CD4-positive, alpha-beta T cell (primary cell): ENCODE measurements around the gene CMTM6. TPM values are rescaled to one million over a fixed set of nuclear protein-coding genes. Genes with fewer than 3 reads are reported as not detected.

ENCODE experiments used
- ATAC-seq: fragments of 200-7000 bp; cut with Tn5 transposase; one replicate; pipeline ENCODE4 v1.10.0; 2022; ENCODE audit warnings: mild to moderate bottlenecking; ENCODE audit not compliant: poor library complexity
- CTCF ChIA-PET: fragments of 350-600 bp; sonication (Branson Sonifier 250); formaldehyde crosslinking; loops from one replicate; lab custom pipeline; 2021; ENCODE audit warnings: antibody characterized with exemption, inconsistent platforms; lab: Charles Lee
- POLR2A ChIA-PET: fragments of 350-600 bp; sonication (Branson Sonifier 250); formaldehyde crosslinking; loops from one replicate; lab custom pipeline; 2021; ENCODE audit warnings: antibody characterized with exemption, inconsistent platforms; lab: Charles Lee
- DNase-seq, 14 experiments: peaks; one replicate each; pipeline ENCODE4 v3.0.0-alpha.2; 2013 to 2020; ENCODE audit warnings: mixed read lengths in 2 of 14
- H3K27ac ChIP-seq, 2 donors: one replicate each; pipeline versions ENCODE4 v1.5.1 to v1.7.0; 2013; ENCODE audit warnings: low read length in 2 of 2, low read depth in 1 of 2, mild to moderate bottlenecking in 1 of 2
- H3K27me3 ChIP-seq, 2 experiments: 1 replicate in 1 of 2; 2 replicates in 1 of 2; pipeline versions ENCODE4 v1.6.1 to v1.7.0; 2013; ENCODE audit warnings: low read length in 2 of 2, control low read depth in 1 of 2, mild to moderate bottlenecking in 1 of 2, moderate library complexity in 1 of 2; ENCODE audit not compliant: insufficient read depth in 2 of 2, control insufficient read depth in 1 of 2
- H3K36me3 ChIP-seq: one replicate; pipeline ENCODE4 v1.6.1; 2013; ENCODE audit warnings: low read length, control low read depth; ENCODE audit not compliant: insufficient read depth
- H3K4me1 ChIP-seq: one replicate; pipeline ENCODE4 v1.6.1; 2013; ENCODE audit warnings: low read length, control low read depth; ENCODE audit not compliant: insufficient read depth
- H3K4me3 ChIP-seq: one replicate; pipeline ENCODE4 v1.5.1; 2013; ENCODE audit warnings: mild to moderate bottlenecking, low read length, moderate library complexity
- H3K9me3 ChIP-seq, 2 experiments: 1 replicate in 1 of 2; 2 replicates in 1 of 2; pipeline versions ENCODE4 v1.6.1 to v1.7.0; 2013; ENCODE audit warnings: low read length in 2 of 2, mild to moderate bottlenecking in 2 of 2, control low read depth in 1 of 2, moderate library complexity in 1 of 2; ENCODE audit not compliant: control insufficient read depth in 1 of 2, insufficient read depth in 1 of 2
- H3K27ac Mint-ChIP-seq: one replicate; pipeline ENCODE4 v1.8.0; 2020; ENCODE audit warnings: mixed read lengths
- H3K27me3 Mint-ChIP-seq: one replicate; pipeline ENCODE4 v1.8.0; 2021; ENCODE audit warnings: mixed read lengths
- H3K36me3 Mint-ChIP-seq: one replicate; pipeline ENCODE4 v1.8.0; 2021; ENCODE audit warnings: low read depth, mixed read lengths
- H3K4me1 Mint-ChIP-seq: one replicate; pipeline ENCODE4 v1.8.0; 2021; ENCODE audit warnings: low read depth, mixed read lengths
- H3K4me3 Mint-ChIP-seq: one replicate; pipeline ENCODE4 v1.8.0; 2020; ENCODE audit warnings: mild to moderate bottlenecking, mixed read lengths
- H3K9me3 Mint-ChIP-seq: one replicate; pipeline ENCODE4 v1.8.0; 2020; ENCODE audit warnings: mixed read lengths
- CTCF ChIP-seq: fragments of 200-600 bp; IDR thresholded peaks from one replicate; pipeline ENCODE4 v1.8.0; 2022; ENCODE audit warnings: antibody characterized with exemption, mild to moderate bottlenecking
- intact Hi-C, 2 experiments: fragments of 100-400 bp; cut with DNase I in 1 of 2; cut with micrococcal nuclease in 1 of 2; formaldehyde crosslinking; loops; one replicate each; pipeline versions ENCODE4 v1.15.1 to v1.9.0; 2023 to 2025; cut with DNase I, micrococcal nuclease
- total RNA-seq, 174 experiments: library from RNA in 2 of 174; stranded (reverse) in 2 of 174; gene quantifications; one replicate each; pipeline ENCODE4 v1.2.3 and lab custom pipeline; 2021 to 2026

The CMTM6 gene
- total RNA-seq, 2 experiments from 2014 or later = 36.5 to 37.8 TPM

- ATAC-seq (no peak), DNase-seq (no peak)
- peaks cover 7% of the 10 kb centered on the region for H3K4me1 ChIP-seq
- Mint-ChIP-seq H3K36me3 (peaks cover 13% of the 10 kb centered on the region), H3K27me3 (no peaks in the 10 kb centered on the region), H3K27ac (no peak overlapping the region), H3K4me1 (peaks cover 14% of the 10 kb centered on the region), H3K9me3 (no peaks in the 10 kb centered on the region), H3K4me3 (no peak overlapping the region)
- TF ChIP-seq CTCF = no peak
- POLR2A ChIA-PET = no interaction called here
- CTCF ChIA-PET = no interaction called here
- intact Hi-C loops = loop anchor here in 1 of 2 experiments (2.0 to 10.0 kb wide), 4 partner anchors 64 to 568 kb away; partner anchors contain the start of gene DYNC1LI1
- no peaks in the 10 kb centered on the region for H3K9me3 ChIP-seq
- no peak overlapping the region for H3K4me3 ChIP-seq
- H3K36me3 ChIP-seq = no peaks in the 10 kb centered on the region
- no peaks in the 10 kb centered on the region for H3K27me3 ChIP-seq
- no peak overlapping the region for H3K27ac ChIP-seq
Observed at GRCh38 chr3:32506466-32506865, 3.8 kb upstream of the CMTM6 start.

- no peaks in the 10 kb centered on the region for H3K9me3 ChIP-seq
- ATAC-seq (peak; percentile 15), DNase-seq (no peak)
- no peak for TF ChIP-seq CTCF
- peak overlapping the region; percentile 79 for H3K4me3 ChIP-seq
- no peaks in the 10 kb centered on the region for H3K27me3 Mint-ChIP-seq
- ChIA-PET POLR2A (interaction anchor here (1.0 to 1.8 kb wide), 7 partner anchors 17 to 938 kb away, joined by 3 to 9 read pairs (median 3); no protein-coding TSS in a partner anchor), CTCF (interaction anchor here (1.5 kb wide), 1 partner anchor 18 kb away, joined by 4 read pairs; no protein-coding TSS in a partner anchor)
- H3K9me3 Mint-ChIP-seq = no peaks in the 10 kb centered on the region
- no peaks in the 10 kb centered on the region for H3K27me3 ChIP-seq
- peaks cover 32% of the 10 kb centered on the region for H3K36me3 Mint-ChIP-seq
- intact Hi-C loops = loop anchor here in 1 of 2 experiments (5.0 to 10.0 kb wide), 4 partner anchors 41 to 572 kb away; no protein-coding TSS in a partner anchor
- H3K4me1 Mint-ChIP-seq = peaks cover 42% of the 10 kb centered on the region
- H3K4me3 Mint-ChIP-seq = peak overlapping the region; percentile 92
- H3K27ac Mint-ChIP-seq = peak overlapping the region; percentile 83
- H3K27ac ChIP-seq = peak overlapping the region; percentile 68 to 92
- H3K4me1 ChIP-seq = peaks cover 15% of the 10 kb centered on the region
- H3K36me3 ChIP-seq = no peaks in the 10 kb centered on the region
Observed at GRCh38 chr3:32502946-32503286, 264 bp upstream of the CMTM6 start.

- H3K9me3 Mint-ChIP-seq = no peaks in the 10 kb centered on the region
- H3K4me3 Mint-ChIP-seq = peak overlapping the region; percentile 92
- POLR2A ChIA-PET = interaction anchor here (0.9 to 1.8 kb wide), 10 partner anchors 16 to 969 kb away, joined by 3 to 9 read pairs (median 3); partner anchors contain the start of gene STT3B
- DNase-seq = peak in 1 of 14 experiments; percentile 22
- intact Hi-C loops = loop anchor here in 1 of 2 experiments (5.0 to 10.0 kb wide), 4 partner anchors 39 to 573 kb away; no protein-coding TSS in a partner anchor
- Histone ChIP-seq H3K36me3 (no peaks in the 10 kb centered on the region), H3K27me3 (no peaks in the 10 kb centered on the region), H3K27ac (peak overlapping the region; percentile 88 to 92), H3K4me3 (peak overlapping the region; percentile 79), H3K4me1 (peaks cover 17% of the 10 kb centered on the region), H3K9me3 (no peaks in the 10 kb centered on the region)
- ATAC-seq = peak; percentile 6
- H3K36me3 Mint-ChIP-seq = peaks cover 37% of the 10 kb centered on the region
- H3K27ac Mint-ChIP-seq = peak overlapping the region; percentile 83
- TF ChIP-seq CTCF = no peak
- H3K27me3 Mint-ChIP-seq = no peaks in the 10 kb centered on the region
- CTCF ChIA-PET = interaction anchor here (1.5 kb wide), 2 partner anchors 16 to 130 kb away, joined by 4 to 6 read pairs; no protein-coding TSS in a partner anchor
- H3K4me1 Mint-ChIP-seq = peaks cover 46% of the 10 kb centered on the region
Observed at GRCh38 chr3:32501783-32502117, 902 bp downstream of the CMTM6 start.
